HEK293 (cell line): ENCODE results near the gene CREM.

Source experiments
- CTCF ChIA-PET: fragments of 350-600 bp; formaldehyde crosslinking; extraction: SDS; loops from one replicate; lab custom pipeline; 2021; ENCODE audit warnings: antibody characterized with exemption; lab: Yijun Ruan, JAX
- POLR2A ChIA-PET: fragments of 300-600 bp; formaldehyde crosslinking; extraction: SDS; loops from one replicate; lab custom pipeline; 2020; ENCODE audit warnings: antibody characterized with exemption, inconsistent platforms; lab: Yijun Ruan, JAX
- H3K27ac ChIP-seq: fragments of 200-500 bp; sonication (Bioruptor generic); 2 replicates; pipeline ENCODE4 v1.5.1; 2014; ENCODE audit warnings: low read depth, low read length, control low read depth, inconsistent platforms; ENCODE audit errors: extremely low read depth
- H3K36me3 ChIP-seq, 2 experiments: fragments of 200-500 bp in 1 of 2; sonication (Bioruptor generic) in 1 of 2; 1 replicate in 1 of 2; 2 replicates in 1 of 2; pipeline ENCODE4 v1.5.1; 2014 to 2017; ENCODE audit warnings: inconsistent platforms in 2 of 2, low read length in 2 of 2; ENCODE audit not compliant: control insufficient read depth in 2 of 2, insufficient read depth in 1 of 2
- H3K4me1 ChIP-seq: fragments of 200-500 bp; sonication (Bioruptor generic); 2 replicates; pipeline ENCODE4 v1.5.1; 2014; ENCODE audit warnings: mild to moderate bottlenecking, low read length, inconsistent platforms; ENCODE audit not compliant: control insufficient read depth, insufficient read depth
- H3K4me3 ChIP-seq: 2 replicates; pipeline ENCODE4 v1.5.1; 2011; ENCODE audit warnings: low read depth, mild to moderate bottlenecking, control low read depth, low read length, moderate library complexity
- H3K9me3 ChIP-seq: fragments of 200-500 bp; sonication (Bioruptor generic); 2 replicates; pipeline ENCODE4 v1.5.1; 2014; ENCODE audit warnings: low read depth, low read length, inconsistent platforms; ENCODE audit not compliant: control insufficient read depth, insufficient read depth
- SCRT1 ChIP-seq: fragments of 450-650 bp; formaldehyde crosslinking; IDR thresholded peaks from 2 replicates; pipeline ENCODE4 v1.5.1; 2016; ENCODE audit warnings: missing biosample characterization, missing genetic modification characterization, borderline replicate concordance
- ZNF169 ChIP-seq: fragments of 450-650 bp; formaldehyde crosslinking; IDR thresholded peaks from 2 replicates; pipeline ENCODE4 v1.5.1; 2016; ENCODE audit warnings: missing biosample characterization, missing genetic modification characterization
- ZNF184 ChIP-seq: fragments of 450-650 bp; IDR thresholded peaks from 2 replicates; pipeline ENCODE4 v1.5.1; 2018; ENCODE audit warnings: missing biosample characterization, mild to moderate bottlenecking, missing genetic modification characterization
- ZNF394 ChIP-seq: fragments of 450-650 bp; formaldehyde crosslinking; IDR thresholded peaks from 2 replicates; pipeline ENCODE4 v1.5.1; 2016; ENCODE audit warnings: missing biosample characterization, missing genetic modification characterization, mild to moderate bottlenecking, moderate library complexity, borderline replicate concordance
- ZNF426 ChIP-seq: fragments of 450-650 bp; formaldehyde crosslinking; IDR thresholded peaks from 2 replicates; pipeline ENCODE4 v1.5.1; 2017; ENCODE audit warnings: missing biosample characterization, missing genetic modification characterization, mild to moderate bottlenecking, inconsistent platforms, moderate library complexity
- ZNF433 ChIP-seq: fragments of 450-650 bp; formaldehyde crosslinking; IDR thresholded peaks from 2 replicates; pipeline ENCODE4 v1.5.1; 2016; ENCODE audit warnings: missing biosample characterization, missing genetic modification characterization, low read depth
- ZNF501 ChIP-seq: fragments of 450-650 bp; formaldehyde crosslinking; IDR thresholded peaks from 2 replicates; pipeline ENCODE4 v1.5.1; 2016; ENCODE audit warnings: missing biosample characterization, missing genetic modification characterization
- ZNF510 ChIP-seq: fragments of 450-650 bp; formaldehyde crosslinking; IDR thresholded peaks from 2 replicates; pipeline ENCODE4 v1.5.1; 2018; ENCODE audit warnings: mild to moderate bottlenecking, missing genetic modification characterization, missing biosample characterization; ENCODE audit not compliant: insufficient replicate concordance
- ZNF555 ChIP-seq: fragments of 450-650 bp; formaldehyde crosslinking; conservative IDR thresholded peaks from 2 replicates; pipeline ENCODE4 v1.5.1; 2017; ENCODE audit warnings: missing biosample characterization, mild to moderate bottlenecking, missing genetic modification characterization, inconsistent platforms
- ZNF558 ChIP-seq: fragments of 450-650 bp; formaldehyde crosslinking; IDR thresholded peaks from 2 replicates; pipeline ENCODE4 v1.5.1; 2016; ENCODE audit warnings: missing biosample characterization, missing genetic modification characterization
- ZNF561 ChIP-seq: fragments of 450-650 bp; IDR thresholded peaks from 2 replicates; pipeline ENCODE4 v1.5.1; 2018; ENCODE audit warnings: missing biosample characterization, missing genetic modification characterization, borderline replicate concordance
- ZNF629 ChIP-seq: fragments of 450-650 bp; formaldehyde crosslinking; IDR thresholded peaks from 2 replicates; pipeline ENCODE4 v1.5.1; 2017; ENCODE audit warnings: missing biosample characterization, missing genetic modification characterization
- ZNF670 ChIP-seq: fragments of 450-650 bp; formaldehyde crosslinking; IDR thresholded peaks from 2 replicates; pipeline ENCODE4 v1.5.1; 2016; ENCODE audit warnings: missing biosample characterization, missing genetic modification characterization, low read depth
- TF ChIP-seq, protein P1 (sequence below): fragments of 450-650 bp; formaldehyde crosslinking; IDR thresholded peaks from 2 replicates; pipeline ENCODE4 v1.5.1; 2016; ENCODE audit warnings: missing biosample characterization, missing genetic modification characterization
- TF ChIP-seq, protein P2 (sequence below): fragments of 450-650 bp; formaldehyde crosslinking; IDR thresholded peaks from 2 replicates; pipeline ENCODE4; 2016; ENCODE audit warnings: missing biosample characterization, missing genetic modification characterization
- TF ChIP-seq, protein P3 (sequence below): fragments of 450-650 bp; formaldehyde crosslinking; IDR thresholded peaks from 2 replicates; pipeline ENCODE4 v1.5.1; 2016; ENCODE audit warnings: missing biosample characterization, missing genetic modification characterization
- TF ChIP-seq, protein P4 (sequence below): fragments of 450-650 bp; formaldehyde crosslinking; optimal IDR thresholded peaks from 2 replicates; pipeline ENCODE3; 2016; ENCODE audit warnings: missing biosample characterization, mild to moderate bottlenecking, missing genetic modification characterization
- TF ChIP-seq, protein P5 (sequence below): fragments of 450-650 bp; formaldehyde crosslinking; IDR thresholded peaks from 2 replicates; pipeline ENCODE4 v1.5.1; 2016; ENCODE audit warnings: missing biosample characterization, missing genetic modification characterization
- TF ChIP-seq, protein P6 (sequence below): fragments of 450-650 bp; formaldehyde crosslinking; conservative IDR thresholded peaks from 2 replicates; pipeline ENCODE4 v1.5.1; 2016; ENCODE audit warnings: low read depth, missing biosample characterization, missing genetic modification characterization

The CREM gene

DNA sequence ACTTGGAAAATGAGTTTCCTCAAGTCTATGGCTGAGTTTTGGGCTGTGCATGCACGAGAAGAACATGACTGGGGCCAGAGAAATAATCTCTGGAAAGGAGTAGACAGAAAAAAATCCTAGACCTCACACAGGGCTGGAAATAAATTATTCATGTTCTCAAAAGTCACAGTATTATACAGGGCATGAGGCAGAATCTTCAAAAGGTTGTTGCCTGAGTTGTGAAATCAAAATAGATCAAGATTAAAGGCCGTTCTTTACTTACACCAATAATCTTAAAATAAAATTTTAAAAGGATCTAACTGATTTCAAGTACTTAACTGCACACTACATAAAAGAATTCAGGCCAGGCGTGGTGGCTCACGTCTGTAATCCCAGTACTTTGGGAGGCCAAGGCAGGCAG, 14.1 kb upstream of the CREM start (continued):
- TF ChIP-seq, protein P1, sequence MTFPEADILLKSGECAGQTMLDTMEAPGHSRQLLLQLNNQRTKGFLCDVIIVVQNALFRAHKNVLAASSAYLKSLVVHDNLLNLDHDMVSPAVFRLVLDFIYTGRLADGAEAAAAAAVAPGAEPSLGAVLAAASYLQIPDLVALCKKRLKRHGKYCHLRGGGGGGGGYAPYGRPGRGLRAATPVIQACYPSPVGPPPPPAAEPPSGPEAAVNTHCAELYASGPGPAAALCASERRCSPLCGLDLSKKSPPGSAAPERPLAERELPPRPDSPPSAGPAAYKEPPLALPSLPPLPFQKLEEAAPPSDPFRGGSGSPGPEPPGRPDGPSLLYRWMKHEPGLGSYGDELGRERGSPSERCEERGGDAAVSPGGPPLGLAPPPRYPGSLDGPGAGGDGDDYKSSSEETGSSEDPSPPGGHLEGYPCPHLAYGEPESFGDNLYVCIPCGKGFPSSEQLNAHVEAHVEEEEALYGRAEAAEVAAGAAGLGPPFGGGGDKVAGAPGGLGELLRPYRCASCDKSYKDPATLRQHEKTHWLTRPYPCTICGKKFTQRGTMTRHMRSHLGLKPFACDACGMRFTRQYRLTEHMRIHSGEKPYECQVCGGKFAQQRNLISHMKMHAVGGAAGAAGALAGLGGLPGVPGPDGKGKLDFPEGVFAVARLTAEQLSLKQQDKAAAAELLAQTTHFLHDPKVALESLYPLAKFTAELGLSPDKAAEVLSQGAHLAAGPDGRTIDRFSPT = no peak
- TF ChIP-seq ZNF561 (tag by site-specific recombination) (no peak), ZNF501 (tag by site-specific recombination) (no peak), ZNF169 (tag by site-specific recombination) (no peak), SCRT1 (tag by site-specific recombination) (no peak)
- TF ChIP-seq, protein P2, sequence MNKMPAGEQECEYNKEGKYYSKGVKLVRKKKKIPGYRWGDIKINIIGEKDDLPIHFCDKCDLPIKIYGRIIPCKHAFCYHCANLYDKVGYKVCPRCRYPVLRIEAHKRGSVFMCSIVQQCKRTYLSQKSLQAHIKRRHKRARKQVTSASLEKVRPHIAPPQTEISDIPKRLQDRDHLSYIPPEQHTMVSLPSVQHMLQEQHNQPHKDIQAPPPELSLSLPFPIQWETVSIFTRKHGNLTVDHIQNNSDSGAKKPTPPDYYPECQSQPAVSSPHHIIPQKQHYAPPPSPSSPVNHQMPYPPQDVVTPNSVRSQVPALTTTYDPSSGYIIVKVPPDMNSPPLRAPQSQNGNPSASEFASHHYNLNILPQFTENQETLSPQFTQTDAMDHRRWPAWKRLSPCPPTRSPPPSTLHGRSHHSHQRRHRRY (tag by site-specific recombination) = no peak
- TF ChIP-seq, protein P3, sequence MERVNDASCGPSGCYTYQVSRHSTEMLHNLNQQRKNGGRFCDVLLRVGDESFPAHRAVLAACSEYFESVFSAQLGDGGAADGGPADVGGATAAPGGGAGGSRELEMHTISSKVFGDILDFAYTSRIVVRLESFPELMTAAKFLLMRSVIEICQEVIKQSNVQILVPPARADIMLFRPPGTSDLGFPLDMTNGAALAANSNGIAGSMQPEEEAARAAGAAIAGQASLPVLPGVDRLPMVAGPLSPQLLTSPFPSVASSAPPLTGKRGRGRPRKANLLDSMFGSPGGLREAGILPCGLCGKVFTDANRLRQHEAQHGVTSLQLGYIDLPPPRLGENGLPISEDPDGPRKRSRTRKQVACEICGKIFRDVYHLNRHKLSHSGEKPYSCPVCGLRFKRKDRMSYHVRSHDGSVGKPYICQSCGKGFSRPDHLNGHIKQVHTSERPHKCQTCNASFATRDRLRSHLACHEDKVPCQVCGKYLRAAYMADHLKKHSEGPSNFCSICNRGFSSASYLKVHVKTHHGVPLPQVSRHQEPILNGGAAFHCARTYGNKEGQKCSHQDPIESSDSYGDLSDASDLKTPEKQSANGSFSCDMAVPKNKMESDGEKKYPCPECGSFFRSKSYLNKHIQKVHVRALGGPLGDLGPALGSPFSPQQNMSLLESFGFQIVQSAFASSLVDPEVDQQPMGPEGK (tag by site-specific recombination) = no peak
- TF ChIP-seq, protein P4, sequence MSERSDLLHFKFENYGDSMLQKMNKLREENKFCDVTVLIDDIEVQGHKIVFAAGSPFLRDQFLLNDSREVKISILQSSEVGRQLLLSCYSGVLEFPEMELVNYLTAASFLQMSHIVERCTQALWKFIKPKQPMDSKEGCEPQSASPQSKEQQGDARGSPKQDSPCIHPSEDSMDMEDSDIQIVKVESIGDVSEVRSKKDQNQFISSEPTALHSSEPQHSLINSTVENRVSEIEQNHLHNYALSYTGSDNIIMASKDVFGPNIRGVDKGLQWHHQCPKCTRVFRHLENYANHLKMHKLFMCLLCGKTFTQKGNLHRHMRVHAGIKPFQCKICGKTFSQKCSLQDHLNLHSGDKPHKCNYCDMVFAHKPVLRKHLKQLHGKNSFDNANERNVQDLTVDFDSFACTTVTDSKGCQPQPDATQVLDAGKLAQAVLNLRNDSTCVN (tag by site-specific recombination) = no peak

DNA sequence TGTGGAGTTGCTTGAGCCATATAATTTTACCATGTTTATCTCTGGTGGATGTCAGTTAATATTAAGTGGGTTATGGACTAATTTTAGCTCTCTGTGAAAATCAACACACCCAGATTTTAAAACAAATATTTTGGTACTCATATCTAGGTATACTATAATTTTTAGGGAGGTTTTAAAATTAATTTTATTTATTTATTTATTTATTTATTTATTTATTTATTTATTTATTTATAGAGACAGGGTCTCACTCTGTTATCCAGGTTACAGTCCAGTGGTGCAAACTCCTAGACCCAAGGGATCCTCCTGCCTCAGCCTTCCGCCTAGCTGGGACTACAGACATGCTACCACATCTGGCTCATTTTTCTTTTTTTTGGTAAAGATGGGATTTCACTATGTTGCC, 7.3 kb upstream of the CREM start:
- no peaks in the 10 kb centered on the region for H3K9me3 ChIP-seq
- no peaks in the 10 kb centered on the region; a peak in 1 of 3 replicates for H3K36me3 ChIP-seq
- ChIA-PET POLR2A (interaction anchor here (0.5 kb wide), 1 partner anchor 11 kb away, joined by 3 read pairs; no protein-coding TSS in a partner anchor), CTCF (interaction anchor here (0.5 to 7.5 kb wide), 17 partner anchors 15 to 1660 kb away, joined by 3 to 59 read pairs (median 3); no protein-coding TSS in a partner anchor)
- no peak overlapping the region for H3K4me3 ChIP-seq
- H3K4me1 ChIP-seq = no peaks in the 10 kb centered on the region
- no peak overlapping the region for H3K27ac ChIP-seq
- TF ChIP-seq ZNF433 (0 out of 2 replicates have a peak, but pooled peaks have one; percentile 37), ZNF394 (tag by site-specific recombination) (peak; percentile 87), ZNF555 (tag by site-specific recombination) (peak; percentile 70), ZNF184 (tag by site-specific recombination) (no peak), ZNF426 (tag by site-specific recombination) (peak; percentile 78), ZNF501 (tag by site-specific recombination) (0 out of 2 replicates have a peak, but pooled peaks have one; percentile 33), ZNF629 (tag by site-specific recombination) (0 out of 2 replicates have a peak, but pooled peaks have one; percentile 28), ZNF558 (tag by site-specific recombination) (0 out of 2 replicates have a peak, but pooled peaks have one; percentile 19), ZNF510 (tag by site-specific recombination) (peak; percentile 42), ZNF670 (no peak)
- TF ChIP-seq, protein P5, sequence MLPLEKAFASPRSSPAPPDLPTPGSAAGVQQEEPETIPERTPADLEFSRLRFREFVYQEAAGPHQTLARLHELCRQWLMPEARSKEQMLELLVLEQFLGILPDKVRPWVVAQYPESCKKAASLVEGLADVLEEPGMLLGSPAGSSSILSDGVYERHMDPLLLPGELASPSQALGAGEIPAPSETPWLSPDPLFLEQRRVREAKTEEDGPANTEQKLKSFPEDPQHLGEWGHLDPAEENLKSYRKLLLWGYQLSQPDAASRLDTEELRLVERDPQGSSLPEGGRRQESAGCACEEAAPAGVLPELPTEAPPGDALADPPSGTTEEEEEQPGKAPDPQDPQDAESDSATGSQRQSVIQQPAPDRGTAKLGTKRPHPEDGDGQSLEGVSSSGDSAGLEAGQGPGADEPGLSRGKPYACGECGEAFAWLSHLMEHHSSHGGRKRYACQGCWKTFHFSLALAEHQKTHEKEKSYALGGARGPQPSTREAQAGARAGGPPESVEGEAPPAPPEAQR (tag by site-specific recombination) = no peak
- TF ChIP-seq, protein P6, sequence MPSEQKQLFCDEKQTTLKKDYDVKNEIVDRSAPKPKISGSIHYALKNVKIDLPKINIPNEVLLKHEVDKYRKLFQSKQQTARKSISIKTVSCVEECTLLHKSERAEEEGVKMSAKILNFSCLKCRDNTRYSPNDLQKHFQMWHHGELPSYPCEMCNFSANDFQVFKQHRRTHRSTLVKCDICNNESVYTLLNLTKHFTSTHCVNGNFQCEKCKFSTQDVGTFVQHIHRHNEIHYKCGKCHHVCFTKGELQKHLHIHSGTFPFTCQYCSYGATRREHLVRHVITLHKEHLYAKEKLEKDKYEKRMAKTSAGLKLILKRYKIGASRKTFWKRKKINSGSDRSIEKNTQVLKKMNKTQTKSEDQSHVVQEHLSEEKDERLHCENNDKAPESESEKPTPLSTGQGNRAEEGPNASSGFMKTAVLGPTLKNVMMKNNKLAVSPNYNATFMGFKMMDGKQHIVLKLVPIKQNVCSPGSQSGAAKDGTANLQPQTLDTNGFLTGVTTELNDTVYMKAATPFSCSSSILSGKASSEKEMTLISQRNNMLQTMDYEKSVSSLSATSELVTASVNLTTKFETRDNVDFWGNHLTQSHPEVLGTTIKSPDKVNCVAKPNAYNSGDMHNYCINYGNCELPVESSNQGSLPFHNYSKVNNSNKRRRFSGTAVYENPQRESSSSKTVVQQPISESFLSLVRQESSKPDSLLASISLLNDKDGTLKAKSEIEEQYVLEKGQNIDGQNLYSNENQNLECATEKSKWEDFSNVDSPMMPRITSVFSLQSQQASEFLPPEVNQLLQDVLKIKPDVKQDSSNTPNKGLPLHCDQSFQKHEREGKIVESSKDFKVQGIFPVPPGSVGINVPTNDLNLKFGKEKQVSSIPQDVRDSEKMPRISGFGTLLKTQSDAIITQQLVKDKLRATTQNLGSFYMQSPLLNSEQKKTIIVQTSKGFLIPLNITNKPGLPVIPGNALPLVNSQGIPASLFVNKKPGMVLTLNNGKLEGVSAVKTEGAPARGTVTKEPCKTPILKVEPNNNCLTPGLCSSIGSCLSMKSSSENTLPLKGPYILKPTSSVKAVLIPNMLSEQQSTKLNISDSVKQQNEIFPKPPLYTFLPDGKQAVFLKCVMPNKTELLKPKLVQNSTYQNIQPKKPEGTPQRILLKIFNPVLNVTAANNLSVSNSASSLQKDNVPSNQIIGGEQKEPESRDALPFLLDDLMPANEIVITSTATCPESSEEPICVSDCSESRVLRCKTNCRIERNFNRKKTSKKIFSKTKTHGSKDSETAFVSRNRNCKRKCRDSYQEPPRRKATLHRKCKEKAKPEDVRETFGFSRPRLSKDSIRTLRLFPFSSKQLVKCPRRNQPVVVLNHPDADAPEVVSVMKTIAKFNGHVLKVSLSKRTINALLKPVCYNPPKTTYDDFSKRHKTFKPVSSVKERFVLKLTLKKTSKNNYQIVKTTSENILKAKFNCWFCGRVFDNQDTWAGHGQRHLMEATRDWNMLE (tag by site-specific recombination) = peak; percentile 75
